ENCODE data around the gene MEF2D.

The MEF2D gene

GRCh38 chr1:156471496-156472490 is 28.8 kb downstream of the MEF2D start:
- no peaks in the 10 kb centered on the region for H3K27me3 ChIP-seq (ENCODE audit: insufficient read depth, insufficient read length)
- TF ChIP-seq ZNF274 (IDR thresholded peaks at IDR 0.05; ENCODE audit: low read depth, low read length), result no peak
- TF ChIP-seq YY1 (IDR thresholded peaks at IDR 0.05; ENCODE audit: insufficient read depth, insufficient read length), result no peak
- no peak for TF ChIP-seq SUZ12 (IDR thresholded peaks at IDR 0.05; ENCODE audit: extremely low read depth, insufficient read depth, insufficient read length)
- H3K9me3 ChIP-seq (ENCODE audit: insufficient read depth, low read length), result no peaks in the 10 kb centered on the region
- peak overlapping the region; percentile 46 for H3K9ac ChIP-seq (ENCODE audit: insufficient read length, low read depth)
- no peak overlapping the region for H3K4me3 ChIP-seq (ENCODE audit: insufficient read length, low read depth)
- H3K36me3 ChIP-seq (ENCODE audit: insufficient read depth, insufficient read length, low read length), result peaks cover 82% of the 10 kb centered on the region
- DNase-seq (ENCODE audit: low read depth, low spot score), result no peak
- peaks cover 21% of the 10 kb centered on the region for H3K4me1 ChIP-seq (ENCODE audit: insufficient read depth, insufficient read length)

GRCh38 chr1:156470473-156470872 is 30.1 kb downstream of the MEF2D start:
- DNase-seq (ENCODE audit: low read depth, low spot score), result no peak
- Histone ChIP-seq H3K27me3 (ENCODE audit: insufficient read depth, insufficient read length) (no peaks in the 10 kb centered on the region), H3K36me3 (ENCODE audit: insufficient read depth, insufficient read length, low read length) (peaks cover 82% of the 10 kb centered on the region), H3K9me3 (ENCODE audit: insufficient read depth, low read length) (no peaks in the 10 kb centered on the region), H3K4me1 (ENCODE audit: insufficient read depth, insufficient read length) (peaks cover 20% of the 10 kb centered on the region), H3K9ac (ENCODE audit: insufficient read length, low read depth) (no peak overlapping the region), H3K4me3 (ENCODE audit: insufficient read length, low read depth) (no peak overlapping the region)
- TF ChIP-seq YY1 (IDR thresholded peaks at IDR 0.05; ENCODE audit: insufficient read depth, insufficient read length), result no peak
- TF ChIP-seq ZNF274 (IDR thresholded peaks at IDR 0.05; ENCODE audit: low read depth, low read length), result no peak
- no peak for TF ChIP-seq SUZ12 (IDR thresholded peaks at IDR 0.05; ENCODE audit: extremely low read depth, insufficient read depth, insufficient read length)

DNA sequence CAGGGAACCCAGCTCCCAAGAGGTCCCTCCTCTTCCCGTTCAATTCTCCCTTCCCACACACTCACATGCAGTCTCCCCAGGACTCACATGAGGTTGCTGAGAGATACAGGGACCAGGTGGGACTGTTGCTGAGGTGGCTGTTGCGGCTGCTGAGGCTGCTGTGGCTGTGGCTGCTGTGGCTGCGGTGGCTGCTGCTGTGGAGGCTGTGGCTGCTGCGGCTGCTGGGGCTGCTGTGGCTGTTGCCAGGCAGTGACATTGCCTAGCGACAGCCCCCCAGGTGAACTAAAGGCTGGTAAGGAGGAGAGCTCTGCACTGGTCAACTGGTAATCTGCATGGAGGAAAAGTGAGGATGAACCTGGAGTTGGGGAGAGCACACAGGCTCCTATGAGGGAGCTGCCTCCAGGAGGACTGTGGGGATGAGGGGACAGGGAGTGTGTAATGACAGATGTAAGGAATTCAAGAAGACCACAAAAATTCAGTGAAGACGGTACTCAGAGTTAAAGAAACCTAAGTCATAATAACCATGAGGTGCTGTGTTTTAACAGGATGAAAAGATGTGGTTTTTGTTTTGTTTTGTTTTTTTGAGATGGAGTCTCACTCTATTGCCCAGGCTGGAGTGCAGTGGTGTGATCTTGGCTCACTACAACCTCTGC is 31.8 kb downstream of the MEF2D start:
- H3K9ac ChIP-seq (ENCODE audit: insufficient read length, low read depth), result no peak overlapping the region
- no peak overlapping the region for H3K4me3 ChIP-seq (ENCODE audit: insufficient read length, low read depth)

GRCh38 chr1:156467906-156468305 is 32.7 kb downstream of the MEF2D start:
- H3K27me3 ChIP-seq (ENCODE audit: insufficient read depth, insufficient read length), result no peaks in the 10 kb centered on the region
- TF ChIP-seq YY1 (IDR thresholded peaks at IDR 0.05; ENCODE audit: insufficient read depth, insufficient read length) (no peak), SUZ12 (IDR thresholded peaks at IDR 0.05; ENCODE audit: extremely low read depth, insufficient read depth, insufficient read length) (no peak), ZNF274 (IDR thresholded peaks at IDR 0.05; ENCODE audit: low read depth, low read length) (no peak)
- peaks cover 67% of the 10 kb centered on the region for H3K36me3 ChIP-seq (ENCODE audit: insufficient read depth, insufficient read length, low read length)
- no peak for DNase-seq (ENCODE audit: low read depth, low spot score)
- H3K9ac ChIP-seq (ENCODE audit: insufficient read length, low read depth), result no peak overlapping the region
- H3K4me3 ChIP-seq (ENCODE audit: insufficient read length, low read depth), result no peak overlapping the region
- peaks cover 29% of the 10 kb centered on the region for H3K4me1 ChIP-seq (ENCODE audit: insufficient read depth, insufficient read length)
- H3K9me3 ChIP-seq (ENCODE audit: insufficient read depth, low read length), result no peaks in the 10 kb centered on the region

More for the DNA sequence above, 31.8 kb downstream of the MEF2D start:
- peaks cover 74% of the 10 kb centered on the region for H3K36me3 ChIP-seq (ENCODE audit: insufficient read depth, insufficient read length, low read length)
- H3K9me3 ChIP-seq (ENCODE audit: insufficient read depth, low read length), result no peaks in the 10 kb centered on the region
- H3K27me3 ChIP-seq (ENCODE audit: insufficient read depth, insufficient read length), result no peaks in the 10 kb centered on the region
- peaks cover 25% of the 10 kb centered on the region for H3K4me1 ChIP-seq (ENCODE audit: insufficient read depth, insufficient read length)
- no peak for DNase-seq (ENCODE audit: low read depth, low spot score)
- TF ChIP-seq YY1 (IDR thresholded peaks at IDR 0.05; ENCODE audit: insufficient read depth, insufficient read length) (no peak), ZNF274 (IDR thresholded peaks at IDR 0.05; ENCODE audit: low read depth, low read length) (no peak), SUZ12 (IDR thresholded peaks at IDR 0.05; ENCODE audit: extremely low read depth, insufficient read depth, insufficient read length) (no peak)

DNA sequence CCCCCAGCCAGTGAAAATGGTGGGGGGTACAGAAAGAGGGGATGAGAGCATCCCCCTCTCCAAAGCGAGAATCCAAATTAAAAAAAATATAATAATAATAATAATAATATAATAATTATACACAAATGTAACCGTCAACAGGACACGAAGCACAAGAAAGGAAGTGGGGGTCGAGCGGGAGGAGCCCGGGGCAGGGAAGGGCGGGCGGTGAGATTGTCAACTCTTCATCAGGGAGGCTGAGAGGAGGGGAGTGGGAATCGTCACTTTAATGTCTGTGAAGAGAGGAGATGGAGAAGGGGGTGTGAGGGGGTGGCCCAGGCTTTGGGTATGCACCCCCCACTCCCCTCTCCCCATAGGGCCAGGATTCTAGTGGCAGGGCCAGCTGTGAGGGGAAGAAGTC is 33.2 kb downstream of the MEF2D start:
- DNase-seq (ENCODE audit: low read depth, low spot score), result no peak
- TF ChIP-seq YY1 (IDR thresholded peaks at IDR 0.05; ENCODE audit: insufficient read depth, insufficient read length), result no peak
- TF ChIP-seq SUZ12 (IDR thresholded peaks at IDR 0.05; ENCODE audit: extremely low read depth, insufficient read depth, insufficient read length), result no peak
- no peak for TF ChIP-seq ZNF274 (IDR thresholded peaks at IDR 0.05; ENCODE audit: low read depth, low read length)
- Histone ChIP-seq H3K9ac (ENCODE audit: insufficient read length, low read depth) (no peak overlapping the region), H3K4me3 (ENCODE audit: insufficient read length, low read depth) (no peak overlapping the region), H3K9me3 (ENCODE audit: insufficient read depth, low read length) (no peaks in the 10 kb centered on the region), H3K36me3 (ENCODE audit: insufficient read depth, insufficient read length, low read length) (peaks cover 66% of the 10 kb centered on the region), H3K4me1 (ENCODE audit: insufficient read depth, insufficient read length) (peaks cover 29% of the 10 kb centered on the region), H3K27me3 (ENCODE audit: insufficient read depth, insufficient read length) (no peaks in the 10 kb centered on the region)

- peak; percentile 36 for DNase-seq (ENCODE audit: low read depth, low spot score)
- Histone ChIP-seq H3K4me3 (ENCODE audit: insufficient read length, low read depth) (no peak overlapping the region), H3K9me3 (ENCODE audit: insufficient read depth, low read length) (no peaks in the 10 kb centered on the region), H3K27me3 (ENCODE audit: insufficient read depth, insufficient read length) (no peaks in the 10 kb centered on the region), H3K36me3 (ENCODE audit: insufficient read depth, insufficient read length, low read length) (peaks cover 52% of the 10 kb centered on the region), H3K9ac (ENCODE audit: insufficient read length, low read depth) (no peak overlapping the region), H3K4me1 (ENCODE audit: insufficient read depth, insufficient read length) (peaks cover 22% of the 10 kb centered on the region)
- TF ChIP-seq SUZ12 (IDR thresholded peaks at IDR 0.05; ENCODE audit: extremely low read depth, insufficient read depth, insufficient read length) (no peak), ZNF274 (IDR thresholded peaks at IDR 0.05; ENCODE audit: low read depth, low read length) (no peak), YY1 (IDR thresholded peaks at IDR 0.05; ENCODE audit: insufficient read depth, insufficient read length) (no peak)
Observed at GRCh38 chr1:156465747-156466365, 34.7 kb downstream of the MEF2D start.

All from NT2/D1 (cell line).